ENCODE data around the gene ZC3H4. TPM values are rescaled to one million over a fixed set of nuclear protein-coding genes. Genes with fewer than 3 reads are reported as not detected.
A peak's percentile ranks its signal among the peaks of the same experiment; 100 is the strongest.

The ZC3H4 gene
- total and polyA plus RNA-seq, 2 donors (not counting 1 experiment from before 2014, with no cell fraction given) = 8.4 to 13.5 TPM

DNA sequence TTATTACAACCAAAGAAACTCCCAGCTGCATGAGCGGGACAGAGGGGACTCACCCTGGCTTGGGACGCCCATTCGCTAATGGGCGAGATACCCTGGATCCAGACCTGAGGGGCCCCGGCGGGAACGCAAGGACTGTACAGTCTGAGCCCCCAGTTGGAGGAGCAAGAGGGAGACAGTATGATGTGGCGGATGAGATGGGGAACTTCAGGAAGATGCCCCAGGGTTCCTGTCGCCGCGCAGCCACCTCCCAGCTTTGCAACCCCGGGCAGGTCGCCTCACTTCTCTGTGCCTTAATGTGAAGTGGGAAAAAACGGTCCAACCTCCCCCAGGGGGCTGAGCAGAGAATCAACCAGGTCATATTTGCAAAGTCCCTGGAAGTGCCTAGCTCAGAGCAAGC, 91.4 kb downstream of the ZC3H4 start:
- H3K36me3 ChIP-seq (ENCODE audit: control insufficient read depth, insufficient read depth, low read length) = no peaks in the 10 kb centered on the region
- no peak overlapping the region for H3K4me3 ChIP-seq (replicated peaks in 1 of 4; ENCODE audit: control extremely low read depth in 1 of 4, insufficient read depth in 1 of 4, low read depth in 3 of 4, low read length in 4 of 4)
- TF ChIP-seq, protein P1, sequence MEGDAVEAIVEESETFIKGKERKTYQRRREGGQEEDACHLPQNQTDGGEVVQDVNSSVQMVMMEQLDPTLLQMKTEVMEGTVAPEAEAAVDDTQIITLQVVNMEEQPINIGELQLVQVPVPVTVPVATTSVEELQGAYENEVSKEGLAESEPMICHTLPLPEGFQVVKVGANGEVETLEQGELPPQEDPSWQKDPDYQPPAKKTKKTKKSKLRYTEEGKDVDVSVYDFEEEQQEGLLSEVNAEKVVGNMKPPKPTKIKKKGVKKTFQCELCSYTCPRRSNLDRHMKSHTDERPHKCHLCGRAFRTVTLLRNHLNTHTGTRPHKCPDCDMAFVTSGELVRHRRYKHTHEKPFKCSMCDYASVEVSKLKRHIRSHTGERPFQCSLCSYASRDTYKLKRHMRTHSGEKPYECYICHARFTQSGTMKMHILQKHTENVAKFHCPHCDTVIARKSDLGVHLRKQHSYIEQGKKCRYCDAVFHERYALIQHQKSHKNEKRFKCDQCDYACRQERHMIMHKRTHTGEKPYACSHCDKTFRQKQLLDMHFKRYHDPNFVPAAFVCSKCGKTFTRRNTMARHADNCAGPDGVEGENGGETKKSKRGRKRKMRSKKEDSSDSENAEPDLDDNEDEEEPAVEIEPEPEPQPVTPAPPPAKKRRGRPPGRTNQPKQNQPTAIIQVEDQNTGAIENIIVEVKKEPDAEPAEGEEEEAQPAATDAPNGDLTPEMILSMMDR (conservative IDR thresholded peaks at IDR 0.05 in 1 of 2, IDR thresholded peaks at IDR 0.05 in 1 of 2; ENCODE audit: low read depth in 1 of 2, low read length in 2 of 2) = no peak
- peak; percentile 50 for TF ChIP-seq EZH2 (IDR thresholded peaks at IDR 0.05; ENCODE audit: low read length, missing control alignments)
- H4K20me1 ChIP-seq (ENCODE audit: control insufficient read depth, extremely low read depth, insufficient read depth, low read length) = no peaks in the 10 kb centered on the region
- H3K27me3 ChIP-seq (ENCODE audit: control insufficient read depth, insufficient read depth, low read length) = peaks cover 28% of the 10 kb centered on the region
- no peaks in the 10 kb centered on the region for H3K9me3 ChIP-seq (ENCODE audit: control insufficient read depth, insufficient read depth, low read depth, low read length)
- no peak overlapping the region for H3K4me2 ChIP-seq (ENCODE audit: extremely low read depth, insufficient read depth, low read length)
- no peak overlapping the region for H3K9ac ChIP-seq (ENCODE audit: insufficient read depth, low read length)
- no peaks in the 10 kb centered on the region for H3K4me1 ChIP-seq (ENCODE audit: control insufficient read depth, extremely low read depth, insufficient read depth, low read length)
- H3K79me2 ChIP-seq (ENCODE audit: control insufficient read depth, insufficient read depth, low read length) = no peaks in the 10 kb centered on the region
- DNase-seq (ENCODE audit: low read depth in 2 of 2) = no peak
- H3K27ac ChIP-seq (ENCODE audit: insufficient read depth, low read length) = no peak overlapping the region
- no peak overlapping the region for H2AFZ ChIP-seq (ENCODE audit: low read length)

DNA sequence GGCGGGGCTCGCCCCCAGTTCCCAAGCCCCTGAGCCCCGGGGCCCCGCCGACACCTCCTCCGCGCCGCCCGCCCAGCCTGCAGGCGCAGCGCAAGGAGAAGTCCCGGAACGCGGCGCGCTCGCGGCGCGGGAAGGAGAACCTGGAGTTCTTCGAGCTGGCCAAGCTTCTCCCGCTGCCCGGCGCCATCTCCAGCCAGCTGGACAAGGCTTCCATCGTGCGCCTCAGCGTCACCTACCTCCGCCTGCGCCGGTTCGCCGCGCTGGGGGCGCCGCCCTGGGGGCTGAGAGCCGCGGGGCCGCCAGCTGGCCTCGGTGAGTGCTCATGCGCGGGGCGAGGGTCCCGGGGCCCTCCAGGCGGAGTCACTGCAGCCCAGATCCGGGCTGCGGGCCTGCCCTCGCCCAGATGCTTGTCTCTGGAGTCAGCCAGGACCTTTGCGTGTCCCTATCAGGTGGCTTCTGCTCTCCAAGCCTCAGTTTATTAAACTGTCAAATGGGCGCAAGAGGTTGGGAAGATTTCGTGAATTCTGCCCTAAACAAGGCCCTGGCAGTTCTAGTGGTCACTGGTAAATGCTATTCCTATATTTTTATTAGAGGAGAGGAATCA, 91.9 kb downstream of the ZC3H4 start:
- Histone ChIP-seq H3K36me3 (ENCODE audit: control insufficient read depth, insufficient read depth, low read length) (no peaks in the 10 kb centered on the region), H2AFZ (ENCODE audit: low read length) (no peak overlapping the region), H3K9me3 (ENCODE audit: control insufficient read depth, insufficient read depth, low read depth, low read length) (no peaks in the 10 kb centered on the region), H3K4me1 (ENCODE audit: control insufficient read depth, extremely low read depth, insufficient read depth, low read length) (no peaks in the 10 kb centered on the region), H3K9ac (ENCODE audit: insufficient read depth, low read length) (no peak overlapping the region), H3K27me3 (ENCODE audit: control insufficient read depth, insufficient read depth, low read length) (peaks cover 26% of the 10 kb centered on the region), H3K4me2 (ENCODE audit: extremely low read depth, insufficient read depth, low read length) (peak overlapping the region; percentile 44), H3K27ac (ENCODE audit: insufficient read depth, low read length) (no peak overlapping the region), H3K4me3 (replicated peaks in 1 of 4; ENCODE audit: control extremely low read depth in 1 of 4, insufficient read depth in 1 of 4, low read depth in 3 of 4, low read length in 4 of 4) (peak overlapping the region in 1 of 4 experiments; percentile 46), H3K79me2 (ENCODE audit: control insufficient read depth, insufficient read depth, low read length) (no peaks in the 10 kb centered on the region), H4K20me1 (ENCODE audit: control insufficient read depth, extremely low read depth, insufficient read depth, low read length) (no peaks in the 10 kb centered on the region)
- DNase-seq (ENCODE audit: low read depth in 2 of 2) = peak in 1 of 2 donors; percentile 20
- peak; percentile 84 for TF ChIP-seq EZH2 (IDR thresholded peaks at IDR 0.05; ENCODE audit: low read length, missing control alignments)
- TF ChIP-seq, protein P1 (conservative IDR thresholded peaks at IDR 0.05 in 1 of 2, IDR thresholded peaks at IDR 0.05 in 1 of 2; ENCODE audit: low read depth in 1 of 2, low read length in 2 of 2) = no peak

DNA sequence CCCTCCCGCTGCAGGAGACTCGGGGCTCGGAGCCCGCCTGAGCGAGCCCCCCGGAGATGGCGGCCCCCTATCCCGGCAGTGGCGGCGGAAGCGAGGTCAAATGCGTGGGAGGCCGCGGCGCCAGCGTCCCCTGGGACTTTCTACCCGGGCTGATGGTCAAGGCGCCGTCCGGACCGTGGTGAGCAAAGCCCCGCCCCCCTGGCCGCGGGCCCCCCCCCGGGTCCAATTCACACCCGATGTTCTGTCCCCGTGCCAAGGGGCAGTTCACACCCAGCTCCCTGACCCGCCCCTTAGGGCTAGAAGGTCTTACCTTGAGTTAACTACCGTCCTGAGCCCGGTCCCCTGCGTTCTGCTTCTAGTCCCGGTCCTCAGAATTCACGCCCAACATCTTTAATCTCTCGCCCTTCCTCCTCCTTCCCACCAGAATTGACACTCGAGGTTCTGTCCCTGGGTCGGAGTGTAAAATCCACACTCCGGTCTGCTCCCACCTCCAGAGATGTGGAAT, 92.5 kb downstream of the ZC3H4 start:
- Histone ChIP-seq H3K9me3 (ENCODE audit: control insufficient read depth, insufficient read depth, low read depth, low read length) (no peaks in the 10 kb centered on the region), H3K9ac (ENCODE audit: insufficient read depth, low read length) (no peak overlapping the region), H4K20me1 (ENCODE audit: control insufficient read depth, extremely low read depth, insufficient read depth, low read length) (no peaks in the 10 kb centered on the region), H3K79me2 (ENCODE audit: control insufficient read depth, insufficient read depth, low read length) (no peaks in the 10 kb centered on the region), H3K36me3 (ENCODE audit: control insufficient read depth, insufficient read depth, low read length) (no peaks in the 10 kb centered on the region), H3K27me3 (ENCODE audit: control insufficient read depth, insufficient read depth, low read length) (peaks cover 26% of the 10 kb centered on the region), H3K4me3 (replicated peaks in 1 of 4; ENCODE audit: control extremely low read depth in 1 of 4, insufficient read depth in 1 of 4, low read depth in 3 of 4, low read length in 4 of 4) (peak overlapping the region in 3 of 4 experiments; percentile 1 to 46 (median 21)), H2AFZ (ENCODE audit: low read length) (no peak overlapping the region), H3K4me2 (ENCODE audit: extremely low read depth, insufficient read depth, low read length) (peak overlapping the region; percentile 71), H3K27ac (ENCODE audit: insufficient read depth, low read length) (no peak overlapping the region), H3K4me1 (ENCODE audit: control insufficient read depth, extremely low read depth, insufficient read depth, low read length) (no peaks in the 10 kb centered on the region)
- TF ChIP-seq, protein P1 (conservative IDR thresholded peaks at IDR 0.05 in 1 of 2, IDR thresholded peaks at IDR 0.05 in 1 of 2; ENCODE audit: low read depth in 1 of 2, low read length in 2 of 2) = no peak
- TF ChIP-seq EZH2 (IDR thresholded peaks at IDR 0.05; ENCODE audit: low read length, missing control alignments) = peak; percentile 76
- DNase-seq (ENCODE audit: low read depth in 2 of 2) = no peak

Measured in fibroblast of lung (primary cell).